GM19467 (cell line): Measurements from ENCODE around the gene OCEL1.

ENCODE experiments used
- ATAC-seq: cut with Tn5 transposase; IDR thresholded peaks from one replicate; pipeline ENCODE4 v1.9.1; 2021; ENCODE audit warnings: mild to moderate bottlenecking, moderate library complexity; ENCODE audit not compliant: unreplicated experiment

OCEL1 gene

GRCh38 chr19:17237747-17238706 lies 12.0 kb downstream of the OCEL1 start:
- ATAC-seq = no peak

GRCh38 chr19:17240062-17240752 lies 14.2 kb downstream of the OCEL1 start:
- ATAC-seq = no peak

GRCh38 chr19:17240826-17241399 lies 14.9 kb downstream of the OCEL1 start:
- no peak for ATAC-seq

GRCh38 chr19:17242431-17243208 lies 16.6 kb downstream of the OCEL1 start:
- ATAC-seq = no peak

- ATAC-seq = no peak
Observed at GRCh38 chr19:17243211-17243829, 17.3 kb downstream of the OCEL1 start.

GRCh38 chr19:17243830-17244617 lies 18.0 kb downstream of the OCEL1 start:
- ATAC-seq = no peak

GRCh38 chr19:17244618-17245534 lies 18.9 kb downstream of the OCEL1 start:
- ATAC-seq = no peak

- no peak for ATAC-seq
Observed at GRCh38 chr19:17245535-17245984, 19.5 kb downstream of the OCEL1 start, which contains the start of gene NR2F6. NR2F6 (minus strand) TSS chr19:17245919; CDS start chr19:17245220, 699 bp downstream.

- ATAC-seq = no peak
Observed at GRCh38 chr19:17246681-17247425, 20.8 kb downstream of the OCEL1 start.

GRCh38 chr19:17248011-17248776 lies 22.2 kb downstream of the OCEL1 start:
- no peak for ATAC-seq

GRCh38 chr19:17249887-17250548 lies 24.0 kb downstream of the OCEL1 start:
- no peak for ATAC-seq

- no peak for ATAC-seq
Observed at GRCh38 chr19:17254636-17255035, 28.6 kb downstream of the OCEL1 start.

GRCh38 chr19:17255150-17255621 lies 29.2 kb downstream of the OCEL1 start:
- no peak for ATAC-seq

GRCh38 chr19:17256130-17256529 lies 30.1 kb downstream of the OCEL1 start:
- ATAC-seq = no peak

- no peak for ATAC-seq
Observed at GRCh38 chr19:17259118-17259780, 33.2 kb downstream of the OCEL1 start.

GRCh38 chr19:17259934-17260333 lies 33.9 kb downstream of the OCEL1 start:
- ATAC-seq = no peak
